Measurements from ENCODE around the gene ABHD8.

GRCh38 chr19:17246681-17247425 is 56.4 kb downstream of the ABHD8 start:
- TF ChIP-seq, protein P1, sequence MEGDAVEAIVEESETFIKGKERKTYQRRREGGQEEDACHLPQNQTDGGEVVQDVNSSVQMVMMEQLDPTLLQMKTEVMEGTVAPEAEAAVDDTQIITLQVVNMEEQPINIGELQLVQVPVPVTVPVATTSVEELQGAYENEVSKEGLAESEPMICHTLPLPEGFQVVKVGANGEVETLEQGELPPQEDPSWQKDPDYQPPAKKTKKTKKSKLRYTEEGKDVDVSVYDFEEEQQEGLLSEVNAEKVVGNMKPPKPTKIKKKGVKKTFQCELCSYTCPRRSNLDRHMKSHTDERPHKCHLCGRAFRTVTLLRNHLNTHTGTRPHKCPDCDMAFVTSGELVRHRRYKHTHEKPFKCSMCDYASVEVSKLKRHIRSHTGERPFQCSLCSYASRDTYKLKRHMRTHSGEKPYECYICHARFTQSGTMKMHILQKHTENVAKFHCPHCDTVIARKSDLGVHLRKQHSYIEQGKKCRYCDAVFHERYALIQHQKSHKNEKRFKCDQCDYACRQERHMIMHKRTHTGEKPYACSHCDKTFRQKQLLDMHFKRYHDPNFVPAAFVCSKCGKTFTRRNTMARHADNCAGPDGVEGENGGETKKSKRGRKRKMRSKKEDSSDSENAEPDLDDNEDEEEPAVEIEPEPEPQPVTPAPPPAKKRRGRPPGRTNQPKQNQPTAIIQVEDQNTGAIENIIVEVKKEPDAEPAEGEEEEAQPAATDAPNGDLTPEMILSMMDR (IDR thresholded peaks at IDR 0.05; ENCODE audit: low read depth, low read length, poor library complexity, severe bottlenecking): no peak
- no peak for TF ChIP-seq EZH2phosphoT487 (IDR thresholded peaks at IDR 0.05; ENCODE audit: borderline replicate concordance, low read length)
